CD4-positive, alpha-beta T cell treated with Interleukin-17A for 4 hours (primary cell): ENCODE results near the gene SPOUT1.
"Not testable (repeated sequence)": the region's sequence is repeated elsewhere in the genome, so short reads cannot be mapped to it uniquely, and the experiment has no call there.

ENCODE experiments used
- DNase-seq: peaks from one replicate; pipeline ENCODE4 v3.0.0-alpha.2; 2020; ENCODE audit warnings: mixed read lengths

SPOUT1 gene

GRCh38 chr9:128829477-128830251 is at the start of gene SPOUT1:
TSS of gene SPOUT1 (minus strand) at chr9:128829794. CDS start at chr9:128829780, 14 bp downstream.
- peak; percentile 95 for DNase-seq

- no peak for DNase-seq
These were observed 48.3 kb upstream of the SPOUT1 start for GRCh38 chr9:128877852-128878251.

GRCh38 chr9:128870941-128871265 is 41.3 kb upstream of the SPOUT1 start:
- not testable (repeated sequence) for DNase-seq

- DNase-seq: no peak
These were observed 40.7 kb upstream of the SPOUT1 start for GRCh38 chr9:128870128-128870940.

GRCh38 chr9:128863647-128864046 is 34.1 kb upstream of the SPOUT1 start:
- DNase-seq: peak; percentile 91

GRCh38 chr9:128862401-128862851 is 32.8 kb upstream of the SPOUT1 start:
- no peak for DNase-seq

GRCh38 chr9:128861501-128861900 is 31.9 kb upstream of the SPOUT1 start:
- no peak for DNase-seq

- DNase-seq: no peak
These were observed 31.3 kb upstream of the SPOUT1 start for GRCh38 chr9:128860937-128861336.

- not testable (repeated sequence) for DNase-seq
These were observed 28.9 kb upstream of the SPOUT1 start for GRCh38 chr9:128858476-128858875.

- not testable (repeated sequence) for DNase-seq
These were observed 24.9 kb upstream of the SPOUT1 start for GRCh38 chr9:128854454-128854853.

- not testable (repeated sequence) for DNase-seq
These were observed 23.1 kb upstream of the SPOUT1 start for GRCh38 chr9:128852646-128853045.

- peak; percentile 8 for DNase-seq
These were observed 22.4 kb upstream of the SPOUT1 start for GRCh38 chr9:128851779-128852600.

GRCh38 chr9:128851024-128851423 is 21.4 kb upstream of the SPOUT1 start:
- DNase-seq: not testable (repeated sequence)

- DNase-seq: no peak
These were observed 18.2 kb upstream of the SPOUT1 start for GRCh38 chr9:128847803-128848202.

GRCh38 chr9:128846680-128847030 is 17.1 kb upstream of the SPOUT1 start:
- DNase-seq: no peak

- DNase-seq: no peak
These were observed 15.8 kb upstream of the SPOUT1 start for GRCh38 chr9:128845186-128845931.

GRCh38 chr9:128843171-128843570 is 13.6 kb upstream of the SPOUT1 start:
- DNase-seq: not testable (repeated sequence)

- no peak for DNase-seq
These were observed 12.3 kb upstream of the SPOUT1 start for GRCh38 chr9:128841694-128842492.

- no peak for DNase-seq
These were observed 10.9 kb upstream of the SPOUT1 start for GRCh38 chr9:128840524-128840923.

- DNase-seq: no peak
These were observed 8.7 kb upstream of the SPOUT1 start for GRCh38 chr9:128838338-128838737.

- no peak for DNase-seq
These were observed 7.0 kb upstream of the SPOUT1 start for GRCh38 chr9:128836509-128837145.
